GM18867 (cell line): ENCODE data around the gene OR4K15.
"Not testable (repeated sequence)": the region's sequence is repeated elsewhere in the genome, so short reads cannot be mapped to it uniquely, and the experiment has no call there.

ENCODE experiments used
- ATAC-seq: cut with Tn5 transposase; IDR thresholded peaks from one replicate; pipeline ENCODE4 v1.9.1; 2021; ENCODE audit warnings: mild to moderate bottlenecking, moderate library complexity; ENCODE audit not compliant: unreplicated experiment

Gene OR4K15

GRCh38 chr14:19975291-19975690 lies at the start of gene OR4K15:
TSS of gene OR4K15 (plus strand) at chr14:19975591. CDS start at chr14:19975591, 0 bp downstream.
- no peak for ATAC-seq

- no peak for ATAC-seq
Measured at GRCh38 chr14:19930617-19931016, 44.8 kb upstream of the OR4K15 start, which contains the start of gene OR4K1. TSS of gene OR4K1 (plus strand) at chr14:19930917. CDS start at chr14:19935667, 4,750 bp downstream.

GRCh38 chr14:19941668-19942067 lies 33.7 kb upstream of the OR4K15 start:
- no peak for ATAC-seq

GRCh38 chr14:19947413-19948090 lies 27.8 kb upstream of the OR4K15 start:
- ATAC-seq, result peak; percentile 54

GRCh38 chr14:19949218-19949617 lies 26.2 kb upstream of the OR4K15 start:
- no peak for ATAC-seq

GRCh38 chr14:19969735-19970134 lies 5.7 kb upstream of the OR4K15 start:
- not testable (repeated sequence) for ATAC-seq

GRCh38 chr14:19974844-19975243 lies 547 bp upstream of the OR4K15 start:
- ATAC-seq, result no peak

GRCh38 chr14:19993438-19993837 lies 18.0 kb downstream of the OR4K15 start:
- no peak for ATAC-seq

GRCh38 chr14:20001863-20002262 lies 26.5 kb downstream of the OR4K15 start, which contains the start of gene OR4Q2:
TSS of gene OR4Q2 (plus strand) at chr14:20002163.
- ATAC-seq, result no peak

- no peak for ATAC-seq
Measured at GRCh38 chr14:20002319-20002718, 26.9 kb downstream of the OR4K15 start.

GRCh38 chr14:20008156-20008555 lies 32.8 kb downstream of the OR4K15 start:
- ATAC-seq, result no peak

GRCh38 chr14:20019257-20019865 lies 44.0 kb downstream of the OR4K15 start, which contains the start of gene OR4K14:
TSS of gene OR4K14 (minus strand) at chr14:20019307. CDS start at chr14:20015193, 4,114 bp downstream.
- no peak for ATAC-seq
